NCI-H774 (cell line): ENCODE measurements around the gene STEAP2.
"Not testable (repeated sequence)": the region's sequence is repeated elsewhere in the genome, so short reads cannot be mapped to it uniquely, and the experiment has no call there.

Experiments used
- DNase-seq: peaks from one replicate; lab custom pipeline; 2025; lab: John Stamatoyannopoulos, UW

Gene STEAP2

DNA sequence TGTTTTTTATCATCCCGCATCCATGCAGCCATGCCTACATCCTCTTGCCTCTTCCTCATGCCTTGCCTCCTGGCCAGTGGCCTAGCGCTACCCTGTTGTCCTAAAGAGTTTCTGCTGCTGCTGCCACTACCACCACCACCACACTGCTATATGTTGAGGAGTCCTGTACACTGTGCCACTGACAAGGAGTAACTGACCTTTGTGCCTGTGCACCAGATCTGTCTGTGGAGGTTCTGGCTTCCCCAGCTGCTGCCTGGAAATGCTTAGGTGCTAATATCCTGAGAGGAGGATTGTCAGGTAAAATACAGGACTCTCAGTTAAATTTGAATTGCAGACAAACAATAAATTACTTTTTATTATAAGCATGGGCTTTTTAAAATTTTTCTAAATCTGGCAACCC is 26.5 kb downstream of the STEAP2 start:
- DNase-seq = no peak

DNA sequence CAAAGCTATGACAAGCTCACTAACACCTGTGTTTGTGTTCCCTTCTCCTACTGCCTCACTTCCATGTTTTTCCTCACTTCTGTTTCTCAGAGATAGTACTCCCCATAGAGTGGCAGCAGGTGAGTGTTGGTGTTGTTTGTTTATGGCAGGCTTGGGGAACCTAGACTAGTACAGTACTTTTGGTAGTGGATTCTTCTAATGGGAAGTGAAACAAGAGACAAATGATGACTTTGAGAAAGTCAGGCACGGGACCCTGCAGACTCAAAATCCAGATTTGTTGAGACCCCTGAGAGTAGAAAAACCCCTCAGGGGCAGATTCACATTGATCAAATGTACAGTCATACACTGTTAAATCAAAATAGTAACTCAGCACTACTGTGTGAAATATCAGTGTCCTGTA is 27.0 kb downstream of the STEAP2 start:
- no peak for DNase-seq

GRCh38 chr7:90239050-90239449 is 27.5 kb downstream of the STEAP2 start:
- no peak for DNase-seq

- DNase-seq = no peak
Observed at GRCh38 chr7:90239625-90240228, 28.2 kb downstream of the STEAP2 start.

DNA sequence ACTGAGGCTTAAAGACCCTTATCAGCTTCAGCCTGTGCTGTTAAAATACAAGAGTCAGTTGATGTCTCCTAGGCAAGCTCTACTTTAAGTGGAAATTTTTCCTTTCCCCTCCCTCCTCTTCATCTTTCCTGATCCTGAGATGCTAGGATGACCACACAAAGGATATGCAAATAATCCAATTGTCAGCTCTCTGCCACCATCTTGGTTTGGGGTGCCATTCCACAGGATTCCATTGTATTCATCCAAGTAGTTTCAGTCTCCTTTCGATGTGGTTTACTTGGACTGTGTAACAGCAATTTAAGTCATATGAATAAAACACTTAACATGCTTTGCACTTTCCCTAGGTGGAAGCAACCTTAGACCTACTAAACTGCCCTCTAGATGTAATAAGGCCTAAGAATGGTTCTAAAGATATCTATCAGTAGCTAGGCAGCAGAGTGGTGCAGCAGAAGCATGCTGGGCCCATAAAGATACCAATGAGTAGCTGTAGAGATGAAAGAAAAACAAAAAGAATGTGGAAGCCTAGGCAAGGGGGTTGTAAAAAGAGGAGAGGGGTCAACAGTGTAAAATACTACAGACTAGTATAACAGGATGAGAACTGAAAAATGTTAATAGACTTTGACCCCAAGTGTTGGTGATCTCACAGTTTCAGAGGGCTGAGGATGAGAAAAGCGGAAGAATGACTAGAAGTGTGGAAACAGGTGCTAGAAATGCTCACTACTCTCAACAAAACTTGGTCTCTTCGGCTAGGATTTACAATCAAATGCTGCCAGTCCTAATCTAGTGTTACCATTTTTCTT is 31.0 kb downstream of the STEAP2 start:
- no peak for DNase-seq

- DNase-seq = no peak
Observed at GRCh38 chr7:90243556-90243955, 32.0 kb downstream of the STEAP2 start.

DNA sequence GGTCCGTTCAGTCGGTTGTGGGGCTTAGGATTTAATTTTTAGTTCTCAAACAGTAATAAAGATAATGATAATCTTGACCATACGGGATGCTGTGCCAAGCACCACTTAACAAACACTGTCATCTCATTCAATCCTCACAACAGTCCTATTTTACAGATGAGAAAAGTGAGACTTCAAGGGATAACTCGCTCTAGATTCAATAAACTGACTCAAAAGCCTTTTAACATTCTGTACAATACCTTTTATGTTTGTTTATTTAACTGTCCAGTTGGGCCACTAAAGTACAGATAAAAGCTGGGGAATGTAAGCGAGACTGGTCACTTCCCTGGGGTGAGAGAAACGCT is 33.0 kb downstream of the STEAP2 start:
- no peak for DNase-seq

DNA sequence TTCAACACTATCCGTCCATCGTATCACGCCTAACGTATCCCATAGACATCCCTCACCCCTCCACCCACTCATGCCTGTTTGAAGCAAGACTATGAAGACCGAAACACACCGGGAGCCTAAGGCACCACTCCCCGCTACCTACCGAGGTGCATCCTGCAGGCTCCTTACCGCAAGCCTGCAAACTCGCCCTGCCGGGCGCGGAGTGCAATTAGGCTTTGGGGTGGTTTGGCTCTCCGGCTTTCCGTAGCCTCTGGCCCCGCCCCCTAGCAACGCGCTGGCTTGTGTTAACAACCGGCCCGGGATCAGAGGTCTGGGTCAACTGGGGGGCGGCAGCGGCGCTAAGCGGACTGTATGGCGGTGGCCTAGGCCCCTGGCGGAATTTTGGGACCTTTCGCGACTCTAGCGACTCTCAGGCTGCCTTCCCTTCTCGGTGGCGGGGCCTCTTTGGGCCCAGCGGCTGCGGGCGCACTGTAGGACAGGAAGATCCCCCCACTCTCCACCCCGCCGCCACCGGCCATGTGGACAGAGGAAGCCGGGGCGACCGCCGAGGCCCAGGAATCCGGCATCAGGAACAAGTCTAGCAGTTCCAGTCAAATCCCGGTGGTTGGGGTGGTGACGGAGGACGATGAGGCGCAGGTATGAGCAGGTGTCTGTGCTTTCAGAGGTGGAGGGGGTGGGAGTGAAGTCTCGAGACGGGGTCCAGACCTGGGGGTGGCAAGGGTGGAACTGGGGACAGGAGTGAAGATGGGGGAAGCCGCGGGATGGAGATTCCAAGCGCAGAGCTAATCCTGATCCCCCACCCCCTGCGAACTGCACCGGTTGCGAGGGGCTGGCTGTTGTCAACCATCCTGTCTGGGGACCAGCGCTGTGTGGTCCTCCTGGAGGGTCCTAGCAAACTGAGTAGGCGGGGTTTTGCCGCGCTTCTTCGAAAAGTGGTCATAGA is 33.6 kb downstream of the STEAP2 start, which contains the start of gene CFAP69:
Gene CFAP69 (plus strand): TSS at position 266 of the 943 bp plus-strand sequence. CDS start 251 bp downstream, at position 517.
- peak; percentile 72 for DNase-seq

- DNase-seq = no peak
Observed at GRCh38 chr7:90246171-90246570, 34.6 kb downstream of the STEAP2 start.

GRCh38 chr7:90248706-90249105 is 37.2 kb downstream of the STEAP2 start:
- no peak for DNase-seq

- DNase-seq = no peak
Observed at GRCh38 chr7:90250601-90251303, 39.2 kb downstream of the STEAP2 start.

GRCh38 chr7:90251304-90251635 is 39.7 kb downstream of the STEAP2 start:
- no peak for DNase-seq

- DNase-seq = not testable (repeated sequence)
Observed at GRCh38 chr7:90256011-90256410, 44.5 kb downstream of the STEAP2 start.

DNA sequence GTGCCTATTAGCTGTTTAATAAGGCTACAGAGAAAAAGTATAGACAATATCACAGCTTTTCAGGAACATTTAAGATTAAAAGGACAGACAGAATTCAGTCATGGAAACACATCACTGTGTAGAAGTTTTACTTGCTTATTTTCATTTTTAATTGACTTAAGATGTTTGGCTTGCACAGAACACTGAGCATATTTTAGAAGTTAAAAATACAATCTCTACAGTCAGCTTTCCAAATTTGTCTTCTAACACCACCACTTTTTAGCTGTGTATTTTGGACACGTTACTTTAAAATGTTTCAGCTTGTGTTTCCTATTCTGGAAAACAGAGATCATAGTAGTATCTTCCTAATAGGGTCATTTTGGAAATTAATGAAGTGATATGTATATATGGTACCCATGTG is 45.2 kb downstream of the STEAP2 start:
- DNase-seq = no peak

DNA sequence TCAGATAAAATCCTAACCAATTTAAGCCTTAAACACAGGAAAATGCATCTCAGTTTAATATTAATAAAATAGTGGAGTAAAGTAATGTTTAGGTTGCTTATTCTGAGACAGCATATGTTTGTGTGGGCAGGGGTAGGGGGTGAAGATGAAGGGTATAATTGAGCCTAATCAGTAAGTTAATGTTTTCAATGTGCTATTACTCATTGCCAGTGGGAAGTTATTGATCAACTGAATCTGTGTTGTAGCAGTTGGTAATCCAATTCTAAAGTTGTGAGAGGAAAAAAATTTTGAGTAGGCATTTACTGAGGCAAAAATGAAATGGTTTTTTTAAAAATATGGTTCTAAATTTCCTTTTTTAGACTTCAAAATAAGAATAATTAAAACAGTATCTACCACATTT is 49.9 kb downstream of the STEAP2 start:
- DNase-seq = no peak

- DNase-seq = no peak
Observed at GRCh38 chr7:90262438-90262837, 50.9 kb downstream of the STEAP2 start.

DNA sequence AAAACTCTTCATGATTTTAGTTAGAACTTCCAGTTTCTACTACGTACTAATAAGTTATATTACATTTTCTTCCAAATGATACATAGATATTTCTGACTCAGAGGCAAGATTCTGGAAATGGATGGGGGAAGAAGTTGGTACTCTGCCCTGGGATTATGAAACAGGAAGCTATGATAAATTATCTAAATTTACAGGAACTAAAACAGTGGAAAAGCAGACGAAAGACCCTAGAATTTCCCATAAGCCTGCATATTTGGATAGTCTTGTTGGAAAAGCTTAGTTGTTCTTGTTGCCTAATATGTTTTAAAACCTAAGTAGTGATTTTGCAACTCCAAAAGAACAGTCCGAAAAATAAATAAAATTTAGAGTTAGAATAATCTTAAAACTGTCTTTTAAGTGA is 55.3 kb downstream of the STEAP2 start:
- no peak for DNase-seq

DNA sequence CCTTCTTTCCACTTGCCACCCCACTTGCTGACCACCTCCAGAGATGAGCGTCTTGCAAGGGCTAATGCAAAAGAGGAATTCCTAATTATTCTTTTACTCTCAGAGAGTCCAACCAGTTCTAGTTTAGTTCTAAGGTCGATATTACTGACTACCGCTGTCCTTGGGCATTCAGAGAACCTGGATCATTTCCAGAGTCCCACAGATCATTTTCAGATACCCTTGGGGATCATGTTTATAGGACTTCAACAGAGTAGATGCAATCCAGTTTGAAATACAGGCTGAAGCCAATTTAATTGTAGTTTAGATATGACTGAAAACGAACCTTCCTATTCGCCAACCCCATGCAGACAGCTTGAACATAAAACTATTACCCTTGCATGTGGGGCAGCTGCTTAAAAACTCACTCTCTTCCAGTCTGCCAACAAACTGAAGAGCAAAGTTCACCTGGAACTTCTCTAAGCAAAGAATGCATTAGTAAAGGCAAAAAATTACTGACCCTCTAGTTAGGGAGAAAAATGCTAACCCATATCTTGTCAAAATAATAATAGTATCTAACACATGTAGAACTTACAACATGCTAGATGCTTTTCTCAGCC is 55.8 kb downstream of the STEAP2 start:
- no peak for DNase-seq

- no peak for DNase-seq
Observed at GRCh38 chr7:90269163-90269562, 57.6 kb downstream of the STEAP2 start.

DNA sequence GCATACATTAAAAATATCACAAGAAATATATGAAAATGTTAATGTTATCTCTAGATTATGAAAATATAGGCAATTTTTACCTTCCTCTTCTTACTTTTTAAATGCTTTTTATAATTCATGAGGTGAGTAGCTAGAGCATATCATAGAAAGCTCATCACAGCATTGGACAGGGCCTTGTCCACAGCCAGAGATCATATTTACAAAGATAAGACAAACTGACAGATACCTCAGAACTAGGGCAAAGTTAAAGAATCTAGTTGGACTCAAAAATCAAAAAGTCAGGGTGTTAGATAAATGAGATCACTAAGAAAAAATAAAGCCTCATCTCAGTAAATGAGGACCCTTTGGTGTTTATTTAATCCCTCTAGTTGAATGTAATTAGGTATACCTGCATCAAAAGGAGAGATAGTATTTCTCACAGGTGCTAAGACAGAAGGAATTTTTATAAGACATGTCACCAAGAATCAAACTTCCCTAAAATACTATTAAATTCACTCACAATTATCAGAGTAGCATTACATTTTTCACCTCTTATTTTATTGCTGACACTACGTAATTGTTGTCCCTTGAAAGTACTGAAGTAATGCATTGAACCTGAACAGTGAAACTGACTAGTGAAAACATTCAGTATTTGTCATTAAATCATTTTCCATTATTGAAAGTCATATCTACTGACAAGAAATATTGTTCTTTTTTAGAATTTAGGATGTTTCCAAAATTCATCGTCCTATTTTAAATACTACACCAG is 59.1 kb downstream of the STEAP2 start:
- no peak for DNase-seq

GRCh38 chr7:90271753-90272152 is 60.2 kb downstream of the STEAP2 start:
- DNase-seq = no peak
